ENCODE results near the gene PRSS58.

GRCh38 chr7:142298009-142298408 is 40.2 kb upstream of the PRSS58 start:
- TF ChIP-seq, protein P1, sequence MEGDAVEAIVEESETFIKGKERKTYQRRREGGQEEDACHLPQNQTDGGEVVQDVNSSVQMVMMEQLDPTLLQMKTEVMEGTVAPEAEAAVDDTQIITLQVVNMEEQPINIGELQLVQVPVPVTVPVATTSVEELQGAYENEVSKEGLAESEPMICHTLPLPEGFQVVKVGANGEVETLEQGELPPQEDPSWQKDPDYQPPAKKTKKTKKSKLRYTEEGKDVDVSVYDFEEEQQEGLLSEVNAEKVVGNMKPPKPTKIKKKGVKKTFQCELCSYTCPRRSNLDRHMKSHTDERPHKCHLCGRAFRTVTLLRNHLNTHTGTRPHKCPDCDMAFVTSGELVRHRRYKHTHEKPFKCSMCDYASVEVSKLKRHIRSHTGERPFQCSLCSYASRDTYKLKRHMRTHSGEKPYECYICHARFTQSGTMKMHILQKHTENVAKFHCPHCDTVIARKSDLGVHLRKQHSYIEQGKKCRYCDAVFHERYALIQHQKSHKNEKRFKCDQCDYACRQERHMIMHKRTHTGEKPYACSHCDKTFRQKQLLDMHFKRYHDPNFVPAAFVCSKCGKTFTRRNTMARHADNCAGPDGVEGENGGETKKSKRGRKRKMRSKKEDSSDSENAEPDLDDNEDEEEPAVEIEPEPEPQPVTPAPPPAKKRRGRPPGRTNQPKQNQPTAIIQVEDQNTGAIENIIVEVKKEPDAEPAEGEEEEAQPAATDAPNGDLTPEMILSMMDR (IDR thresholded peaks at IDR 0.05): no peak
- TF ChIP-seq EP300 (IDR thresholded peaks at IDR 0.05): no peak

Measured in tibial nerve (tissue), 4 donors.